HPDE6-E6E7 (cell line): ENCODE results near the gene NFATC2.
A peak's percentile ranks its signal among the peaks of the same experiment; 100 is the strongest.

Source experiments
- DNase-seq: peaks from one replicate; pipeline ENCODE4 v3.0.0; 2011; ENCODE audit warnings: missing footprints; ENCODE audit errors: extremely low spot score

Gene NFATC2

DNA sequence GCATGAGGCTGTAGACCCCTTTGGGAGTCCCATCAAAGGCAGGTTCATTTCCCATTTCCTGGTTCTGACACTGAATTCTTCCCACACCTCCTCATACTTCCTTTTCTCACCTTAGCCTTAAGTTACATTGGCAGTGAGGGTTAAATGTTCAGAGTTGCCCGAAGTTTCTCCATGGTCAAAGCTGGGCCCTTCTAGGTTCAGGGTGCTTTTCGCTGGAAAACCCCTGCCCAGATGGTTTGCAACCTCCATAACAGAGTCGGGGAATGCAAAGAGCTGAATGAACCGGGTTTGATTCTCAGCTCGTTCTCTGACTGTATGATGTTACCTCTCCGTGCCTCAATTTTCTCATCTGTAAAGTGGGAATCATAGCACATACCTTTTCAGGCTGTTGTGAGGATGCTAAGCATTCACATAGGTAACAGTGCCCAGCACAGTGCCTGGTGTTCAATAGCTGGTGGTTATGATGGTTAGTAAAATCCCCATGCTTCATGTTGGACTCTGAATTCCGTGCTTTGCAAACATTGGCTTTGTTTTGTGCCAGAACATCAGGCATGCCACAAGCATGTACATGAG lies 149.8 kb downstream of the NFATC2 start:
- DNase-seq: no peak

DNA sequence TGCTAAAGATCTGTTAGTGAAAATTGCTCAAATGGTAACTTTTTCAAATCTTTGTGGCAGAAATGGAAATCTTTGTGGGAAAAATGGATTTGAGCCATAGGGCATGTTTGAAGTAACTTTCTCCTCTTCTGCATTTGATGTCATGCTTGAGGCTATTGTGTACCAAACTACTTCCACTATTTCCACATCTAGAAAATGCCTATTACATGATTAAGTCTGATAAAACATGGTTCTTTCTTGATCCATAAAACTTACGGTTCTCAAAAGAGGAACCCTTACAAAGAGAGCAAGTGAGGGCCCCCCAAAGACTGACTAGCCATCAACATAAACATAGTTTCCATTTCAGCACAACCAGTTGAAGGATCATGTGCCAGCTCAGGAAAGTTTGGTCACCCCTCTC lies 150.6 kb downstream of the NFATC2 start:
- no peak for DNase-seq

DNA sequence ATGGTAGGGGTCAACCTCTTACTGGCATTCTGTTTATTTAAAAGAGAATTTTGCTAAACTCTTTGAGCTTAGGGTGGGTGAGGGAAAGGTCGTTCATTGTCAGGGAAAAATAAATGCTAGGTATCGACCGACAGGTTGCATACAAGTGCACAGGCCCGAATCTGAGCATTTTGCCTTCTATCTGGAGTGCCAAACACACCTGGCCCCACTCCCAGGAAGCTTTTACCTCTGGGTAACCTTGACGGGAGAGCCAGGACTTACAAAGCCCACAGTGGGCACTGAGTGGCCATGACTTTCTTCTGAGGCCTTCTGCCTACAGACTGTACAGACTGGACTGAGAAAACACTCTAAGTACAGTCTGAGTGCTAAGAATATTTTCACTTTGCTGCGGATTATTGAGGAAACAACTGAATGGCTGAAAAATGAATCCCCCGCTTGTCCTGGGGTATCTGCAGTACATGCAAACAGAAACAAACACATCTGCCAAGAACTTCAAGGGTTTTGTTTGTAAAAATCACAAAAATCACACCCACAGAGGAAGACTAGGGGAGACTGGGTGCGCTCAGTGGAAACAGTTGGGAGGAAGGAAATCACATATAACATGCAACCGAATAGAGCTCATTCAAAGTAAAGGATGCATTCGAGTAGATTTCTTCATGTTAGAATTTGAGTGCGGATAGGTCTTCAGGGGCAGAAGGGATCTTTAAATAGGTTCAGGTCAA lies 152.8 kb downstream of the NFATC2 start:
- no peak for DNase-seq

DNA sequence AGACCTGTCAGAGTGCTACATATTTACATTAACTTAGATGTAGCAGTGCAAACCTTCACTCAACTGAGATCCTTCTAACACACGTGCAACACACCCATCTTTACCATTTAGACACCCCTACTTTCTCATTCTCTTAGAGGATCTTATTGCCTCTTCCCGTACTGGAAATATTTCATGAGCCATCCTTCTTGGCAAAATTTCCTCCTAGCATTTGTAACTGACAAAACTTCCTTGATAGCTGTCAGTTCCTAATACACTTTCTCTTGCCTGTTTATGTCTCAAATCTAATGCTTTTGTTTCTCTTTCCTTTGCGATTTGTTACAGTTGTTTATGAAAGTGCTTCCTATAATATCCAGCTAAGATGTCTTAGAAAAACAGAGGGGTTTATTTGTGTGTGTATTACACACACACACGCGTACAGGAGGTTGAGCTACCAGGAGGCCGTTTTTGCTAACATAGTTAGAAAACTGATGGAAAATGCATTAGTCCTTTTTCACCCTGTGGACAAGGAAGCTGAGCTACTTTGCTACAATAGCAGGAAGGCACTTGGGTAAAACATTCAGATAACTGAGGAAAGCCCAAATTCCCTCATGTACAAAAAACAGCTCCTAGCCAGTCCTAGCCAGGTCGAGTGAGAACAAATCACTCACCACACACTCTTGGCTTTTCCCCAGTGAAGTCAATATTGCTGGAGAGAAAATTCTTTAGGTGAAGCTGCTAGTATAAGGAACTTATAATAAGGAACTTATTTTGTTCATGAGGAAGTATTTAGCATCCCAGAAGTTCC lies 153.6 kb downstream of the NFATC2 start:
- no peak for DNase-seq

DNA sequence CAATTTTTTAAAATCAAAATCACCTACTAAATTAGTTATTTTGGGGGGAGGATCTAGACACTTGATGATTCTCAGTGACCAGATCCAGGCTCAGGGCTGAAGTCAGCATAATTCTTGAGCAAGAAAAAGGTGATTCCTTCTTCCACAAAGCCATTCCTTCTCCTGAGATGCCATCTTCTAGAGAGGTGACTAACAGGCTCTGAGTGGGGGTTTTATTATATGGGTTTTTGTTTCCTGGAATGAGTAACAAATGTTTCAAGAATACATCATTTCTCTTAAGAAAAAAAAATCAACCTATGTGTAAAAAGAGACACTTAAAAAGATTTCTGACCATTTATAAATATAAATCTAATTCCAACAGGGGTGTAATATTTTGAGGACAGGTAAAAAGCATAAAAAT lies 154.3 kb downstream of the NFATC2 start:
- peak; percentile 96 for DNase-seq

DNA sequence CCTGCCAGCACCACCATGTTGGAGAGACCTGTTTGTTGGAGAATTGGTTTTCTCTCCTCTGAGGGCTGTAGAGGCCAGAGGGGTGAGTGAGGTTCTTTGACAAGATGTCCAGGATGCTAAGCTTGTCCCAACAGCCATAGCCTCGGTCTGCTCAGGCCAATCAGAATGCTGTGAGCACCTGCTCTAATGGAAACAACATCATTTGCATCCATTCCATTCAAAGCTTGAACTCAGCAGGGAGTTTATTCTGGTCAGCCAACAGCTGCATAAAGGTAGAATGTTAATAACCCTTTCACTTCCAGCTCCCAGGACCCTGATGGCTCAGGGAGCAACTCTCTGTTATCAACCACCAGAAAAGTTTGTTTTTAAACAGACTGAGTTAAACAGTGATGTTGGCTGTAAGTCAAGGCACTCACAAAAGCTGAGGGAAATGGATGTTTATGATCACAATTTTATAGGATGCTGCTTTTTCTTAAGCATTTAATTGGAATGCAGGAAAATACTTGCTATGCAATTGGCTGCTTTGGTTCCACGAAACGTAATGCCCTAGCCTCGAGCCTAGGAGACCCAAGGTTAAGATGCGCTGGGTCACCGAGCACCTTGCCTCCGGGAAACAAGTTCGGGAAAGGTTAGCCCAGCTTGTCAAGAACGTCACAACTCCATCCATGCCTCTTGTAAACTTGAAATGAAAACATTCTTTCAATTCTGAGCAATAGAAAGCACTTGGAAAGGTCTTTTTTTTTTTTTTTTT lies 155.2 kb downstream of the NFATC2 start:
- no peak for DNase-seq

DNA sequence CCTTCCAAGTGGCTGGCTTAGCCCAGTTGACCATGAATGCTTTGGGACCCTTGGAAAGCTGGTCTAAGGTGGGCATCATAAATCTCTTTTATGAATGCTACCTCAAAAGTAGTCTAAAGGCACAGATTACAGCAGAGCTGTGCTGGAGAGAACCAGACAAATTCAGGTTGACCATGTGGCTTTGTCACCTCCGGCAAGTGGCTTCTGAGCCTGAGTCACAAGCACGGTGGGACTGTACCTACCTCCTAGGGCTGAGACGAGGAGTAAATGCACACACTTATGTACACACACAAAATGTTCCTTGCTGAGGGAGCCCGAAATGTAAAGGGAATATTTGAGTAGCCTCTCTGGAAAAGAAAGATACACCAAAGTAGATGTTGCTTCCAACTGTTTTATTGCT lies 155.9 kb downstream of the NFATC2 start:
- DNase-seq: no peak

DNA sequence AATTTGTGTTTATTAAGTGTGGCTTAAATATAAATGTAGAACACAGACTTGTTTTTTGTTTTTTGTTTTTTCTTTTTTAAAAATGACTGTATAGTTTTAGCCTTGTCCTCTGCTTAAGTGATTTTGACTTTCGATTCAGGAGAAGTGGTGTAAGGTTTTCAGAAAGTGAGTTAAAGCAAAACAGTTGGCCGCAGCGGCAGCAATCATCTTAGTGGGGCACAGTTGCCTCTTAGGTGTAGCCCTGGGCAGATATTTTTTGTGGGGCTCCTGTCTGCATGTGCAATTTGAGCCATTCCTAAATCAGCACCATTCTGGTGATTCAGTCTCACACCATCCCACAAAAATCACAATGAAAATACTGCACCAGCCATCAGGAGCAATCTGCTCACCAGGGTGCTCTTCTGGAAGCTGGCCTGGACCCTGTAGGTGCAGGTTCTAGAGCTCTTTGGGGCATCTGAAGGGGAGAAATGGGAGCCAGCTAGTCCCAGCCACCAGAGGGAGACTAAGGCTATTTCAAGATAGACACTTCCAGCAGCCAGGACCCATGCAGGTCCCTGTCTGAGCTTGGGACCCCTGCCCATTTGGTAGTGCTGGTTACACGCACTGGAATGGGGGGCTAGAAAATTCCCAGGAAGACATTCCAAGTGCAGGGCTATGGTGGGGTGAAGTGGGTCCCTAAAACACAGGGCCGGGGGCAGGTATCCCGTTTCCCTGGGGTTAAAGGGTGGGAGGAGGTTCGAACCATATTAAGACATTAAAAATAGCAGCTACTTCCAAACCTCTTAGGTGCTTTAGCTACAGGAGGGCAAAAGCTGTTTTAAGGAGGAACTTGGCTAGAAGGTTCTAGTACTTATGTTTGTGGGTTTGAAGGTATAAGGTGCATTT lies 156.6 kb downstream of the NFATC2 start:
- DNase-seq: peak; percentile 80

DNA sequence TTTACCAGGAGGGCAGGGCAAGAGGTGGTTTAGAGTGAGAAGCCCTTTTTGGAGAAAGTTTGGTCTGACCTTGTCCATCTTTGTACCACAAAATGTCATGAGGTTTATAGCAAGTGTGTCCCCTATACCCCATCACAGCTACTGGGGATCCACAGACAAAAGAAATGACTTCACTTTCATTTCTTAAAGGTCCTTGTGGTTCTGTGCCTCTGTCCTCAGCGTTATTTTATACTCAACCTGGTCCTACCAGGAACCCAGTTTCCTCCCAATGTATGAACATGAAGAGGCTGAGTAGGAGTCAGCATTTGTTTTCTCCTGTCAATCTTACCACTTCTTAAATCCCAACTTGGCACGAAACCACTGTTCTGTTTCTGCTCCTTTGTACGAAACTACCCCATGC lies 157.6 kb downstream of the NFATC2 start:
- DNase-seq: no peak

DNA sequence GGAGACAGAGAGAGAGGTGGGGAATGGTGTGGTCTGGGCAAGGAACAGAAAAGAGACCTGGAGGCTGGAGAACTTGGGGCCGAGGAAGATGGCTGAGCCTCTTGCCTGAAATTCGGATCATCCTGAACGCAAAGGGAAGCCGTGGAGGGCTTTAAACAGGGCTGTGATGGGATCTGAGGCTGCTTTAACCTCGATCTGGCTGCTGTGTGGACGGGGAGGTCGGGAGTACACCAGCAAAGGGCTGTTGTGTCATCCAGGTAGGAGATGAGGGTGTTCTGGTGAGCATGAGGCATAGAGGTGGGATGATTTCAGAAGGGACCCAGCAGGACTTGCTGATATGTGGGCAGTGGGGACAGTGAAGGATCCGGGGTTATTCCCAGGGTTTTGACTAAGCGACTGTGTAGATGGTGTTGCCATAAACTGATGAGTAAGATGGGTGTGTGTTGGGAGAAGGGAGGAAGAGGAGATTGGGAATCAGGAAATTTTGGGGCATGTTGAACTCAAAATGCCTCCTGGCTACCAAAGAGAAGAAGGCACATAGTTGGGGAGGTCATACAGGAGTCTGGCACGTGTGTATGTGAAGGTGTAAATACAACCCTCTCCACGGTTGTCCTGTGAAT lies 158.5 kb downstream of the NFATC2 start:
- DNase-seq: no peak

DNA sequence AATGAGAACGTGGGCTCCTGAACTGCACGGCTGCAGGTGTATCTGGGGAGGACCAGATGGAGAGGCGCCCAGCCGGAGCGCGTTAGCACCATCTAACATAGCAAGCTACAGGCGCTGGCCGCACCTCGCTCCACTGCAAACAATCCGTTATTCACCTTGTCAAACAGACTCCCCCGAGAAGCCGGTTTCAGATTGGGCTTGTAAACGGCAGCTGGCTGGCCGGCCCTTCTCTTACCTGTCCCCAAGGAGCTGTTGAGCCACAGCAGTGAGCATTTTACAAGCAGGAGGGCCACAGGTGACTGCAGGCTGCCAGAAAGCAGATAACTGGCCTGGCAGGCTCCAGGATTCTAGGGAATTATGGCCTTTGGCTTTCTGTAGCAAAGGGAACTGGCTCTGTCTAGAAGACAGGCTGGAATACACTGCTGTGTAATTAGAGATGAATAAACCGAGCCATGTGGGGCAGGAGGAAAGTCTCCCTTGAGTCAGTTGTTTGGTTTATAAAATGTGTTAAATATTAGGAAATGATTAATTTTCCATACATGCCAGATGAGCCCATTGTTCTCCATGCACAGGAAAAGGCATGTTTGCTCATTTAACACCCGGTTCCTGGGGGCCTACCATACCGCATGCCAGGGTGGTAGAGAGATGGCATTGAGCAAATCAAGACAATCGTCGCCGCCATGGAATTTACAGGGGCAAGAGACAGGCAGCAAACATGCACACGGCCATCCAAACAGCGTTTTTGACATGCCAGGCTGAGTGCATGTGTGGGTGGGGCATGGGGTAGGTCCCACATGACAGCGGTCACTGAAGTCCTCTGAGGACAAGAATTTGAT lies 159.3 kb downstream of the NFATC2 start:
- DNase-seq: no peak

DNA sequence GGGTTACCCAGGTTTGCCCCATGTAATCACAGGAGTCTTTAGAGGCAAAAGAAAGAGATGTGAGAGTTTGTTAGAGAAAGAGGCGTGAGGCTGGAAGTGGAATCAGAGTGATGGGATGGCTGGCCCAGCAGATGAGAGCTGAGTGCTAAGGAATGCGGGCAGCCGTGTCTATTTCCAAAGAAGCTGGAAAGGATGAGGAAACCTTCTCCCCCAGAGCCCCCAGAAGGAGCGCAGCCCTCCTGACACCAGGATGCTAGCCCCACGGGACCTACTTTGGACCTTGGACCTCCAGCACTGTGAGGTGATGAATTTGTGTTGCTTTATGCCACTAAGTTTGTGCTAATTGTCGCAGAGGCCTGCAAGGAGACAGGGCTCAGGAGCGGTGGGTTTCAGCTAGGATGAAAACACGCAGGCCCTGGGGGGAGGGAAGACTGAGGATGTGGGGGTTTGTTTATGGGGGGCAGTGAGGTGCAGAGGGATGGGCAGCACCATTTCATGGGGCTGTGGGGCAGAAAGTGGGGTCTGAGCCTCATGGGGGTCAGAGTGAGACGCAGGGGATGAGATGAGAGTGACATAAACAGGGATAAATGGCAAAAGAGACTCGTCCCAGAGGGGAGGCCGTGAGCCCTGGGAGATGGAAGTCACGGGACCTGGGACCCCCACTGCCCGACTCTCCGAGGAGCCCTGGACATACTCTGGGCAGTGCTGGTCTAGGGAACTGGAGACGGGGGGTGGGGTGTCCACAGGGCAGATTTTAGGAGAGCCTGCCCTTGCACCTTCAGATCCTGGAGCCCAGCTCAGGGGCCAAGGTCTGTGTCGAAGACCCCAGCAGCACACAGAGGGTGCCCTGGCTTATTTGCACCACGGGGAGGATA lies 160.2 kb downstream of the NFATC2 start:
- DNase-seq: no peak

DNA sequence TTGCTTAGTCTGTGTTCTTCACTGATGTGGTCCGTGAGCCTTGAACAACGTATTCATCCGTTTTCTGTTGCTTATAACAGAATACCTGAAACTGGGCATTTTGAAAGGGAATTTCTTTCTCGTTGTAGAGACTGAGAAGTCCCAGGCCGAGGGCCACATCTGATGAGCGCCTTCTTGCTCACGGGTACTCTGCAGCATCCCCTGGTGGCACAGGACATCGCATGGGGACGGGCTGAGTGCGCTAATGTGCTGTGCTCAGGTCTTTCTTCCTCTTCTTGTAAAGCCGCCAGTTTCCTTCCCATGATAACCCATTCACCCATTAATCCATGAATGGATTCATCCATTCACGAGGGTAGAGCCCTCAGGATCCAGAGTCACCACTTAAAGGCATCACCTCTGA lies 161.0 kb downstream of the NFATC2 start:
- DNase-seq: no peak

DNA sequence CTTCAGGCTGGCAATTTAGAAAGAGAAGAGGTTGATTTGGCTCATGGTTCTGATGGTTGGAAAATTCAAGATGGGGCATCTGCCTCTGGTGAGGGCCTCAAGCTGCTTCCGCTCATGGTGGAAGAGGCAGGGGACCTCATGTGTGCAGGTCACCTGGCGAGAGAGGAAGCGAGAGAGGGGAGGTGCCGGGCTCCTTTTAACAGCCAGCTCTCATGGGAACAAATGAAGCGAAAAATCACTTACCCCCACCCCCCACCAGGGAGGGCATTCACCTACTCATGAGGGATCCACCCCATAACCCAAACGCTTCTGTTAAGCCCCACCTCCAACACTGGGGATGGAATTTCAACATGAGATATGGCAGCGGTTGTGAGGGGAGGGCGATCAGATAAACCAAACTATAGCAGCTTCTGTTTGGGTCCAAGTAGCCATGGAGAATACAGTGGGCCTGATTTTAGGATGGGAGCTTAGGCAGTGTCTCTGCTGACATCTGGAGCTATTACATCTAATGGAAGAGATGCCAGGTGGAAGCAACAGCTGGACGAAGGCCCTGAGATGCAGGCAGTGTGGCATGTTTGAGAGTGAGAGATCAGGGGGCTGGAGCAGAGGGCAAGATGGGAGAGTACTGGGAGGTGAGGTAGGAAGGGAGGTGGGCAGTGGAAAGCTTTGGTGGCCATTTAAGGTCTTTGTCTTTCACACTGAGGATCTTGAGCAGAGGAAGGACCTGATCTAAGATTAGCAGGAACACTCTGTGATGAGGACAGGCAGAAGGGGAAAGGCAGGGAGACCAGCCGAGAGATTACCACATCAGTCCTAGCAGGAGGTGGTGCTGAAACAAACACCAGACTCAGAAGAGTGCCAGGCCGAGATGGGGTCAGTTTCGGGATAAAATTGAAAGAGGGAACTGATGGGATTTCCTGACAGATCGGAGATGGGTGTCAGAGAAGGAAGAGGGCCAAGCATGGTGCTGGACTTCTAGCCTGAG lies 161.8 kb downstream of the NFATC2 start:
- DNase-seq: no peak

DNA sequence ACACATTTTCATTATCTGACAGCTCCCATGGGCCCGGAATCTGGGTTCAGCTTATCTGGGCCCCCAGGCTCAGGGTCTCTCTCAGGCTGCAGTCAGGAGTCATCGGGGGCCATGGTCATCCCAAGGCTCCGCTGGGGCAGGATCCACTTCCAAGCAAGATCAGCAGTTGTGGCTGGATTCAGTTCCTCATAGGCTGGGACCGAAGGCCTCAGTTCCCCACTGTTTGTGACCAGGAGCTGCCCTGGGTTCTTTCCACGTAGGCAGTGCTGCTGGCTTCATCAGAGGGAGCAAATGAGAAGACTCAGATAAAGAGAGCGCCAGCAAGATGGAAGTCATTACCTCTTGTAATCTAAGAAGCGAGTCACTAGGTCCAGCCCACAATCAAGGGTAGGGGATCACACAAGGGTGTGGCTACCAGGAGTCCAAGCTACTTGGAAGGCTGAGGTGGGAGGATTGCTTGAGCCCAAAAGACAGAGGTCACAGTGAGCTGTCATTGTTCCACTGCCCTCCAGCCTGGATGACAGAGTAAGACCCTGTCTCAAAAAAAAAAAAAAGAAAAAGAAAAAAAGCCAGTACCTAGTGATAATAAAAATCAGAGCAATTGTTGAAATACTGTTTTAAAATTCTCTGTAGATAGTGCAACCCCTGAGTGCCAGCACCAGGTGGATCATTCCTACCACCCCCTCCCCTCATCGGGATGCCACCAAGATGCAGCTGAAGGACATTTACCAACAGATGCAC lies 162.7 kb downstream of the NFATC2 start:
- no peak for DNase-seq

DNA sequence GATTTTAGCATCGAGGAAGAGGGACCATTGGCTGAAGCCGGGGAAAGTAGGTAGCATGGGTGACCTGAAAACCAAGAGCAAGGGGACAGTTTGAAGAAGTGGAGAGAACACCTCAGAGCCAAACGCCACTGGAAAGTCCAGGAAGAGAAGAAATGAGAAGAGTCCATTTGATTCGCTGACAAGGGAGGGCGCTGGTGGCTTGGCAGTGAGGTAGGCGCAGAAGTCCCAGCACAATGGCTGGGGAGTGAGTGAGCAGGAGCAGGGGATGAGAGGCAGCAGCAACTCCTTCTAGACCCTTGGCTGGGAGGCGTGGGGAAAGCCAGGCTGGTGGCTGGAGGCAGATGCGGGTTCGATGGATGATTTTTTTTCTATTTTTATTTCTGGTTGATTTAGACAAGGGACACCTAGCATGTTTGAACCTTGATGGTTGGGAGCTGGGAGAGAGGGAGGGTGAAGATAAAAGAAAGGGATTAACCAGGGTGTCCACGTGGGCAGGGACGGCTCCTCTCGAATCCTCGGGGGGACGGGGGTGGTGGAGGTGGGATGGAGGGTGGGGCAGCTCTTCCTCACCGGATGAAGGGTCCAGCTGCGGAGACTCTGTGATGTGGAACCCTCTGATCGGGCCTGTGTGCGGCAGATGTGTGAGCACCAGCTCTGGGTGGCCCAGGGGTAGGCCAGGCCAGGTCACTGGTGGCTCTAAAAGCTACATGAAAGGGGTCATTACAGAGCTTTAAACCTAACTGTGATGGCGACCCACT lies 164.2 kb downstream of the NFATC2 start:
- DNase-seq: no peak
